ENCODE data around the gene CEP19. TPM values are rescaled to one million over a fixed set of nuclear protein-coding genes. Genes with fewer than 3 reads are reported as not detected.
"Not testable (repeated sequence)": the region's sequence is repeated elsewhere in the genome, so short reads cannot be mapped to it uniquely, and the experiment has no call there.

Gene CEP19, protein sequence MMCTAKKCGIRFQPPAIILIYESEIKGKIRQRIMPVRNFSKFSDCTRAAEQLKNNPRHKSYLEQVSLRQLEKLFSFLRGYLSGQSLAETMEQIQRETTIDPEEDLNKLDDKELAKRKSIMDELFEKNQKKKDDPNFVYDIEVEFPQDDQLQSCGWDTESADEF
- 9.3 and 12.2 TPM in 2 replicates for total RNA-seq (2014; rRNA removed; shearing (Covaris generic); ENCODE audit: low replicate concordance)

DNA sequence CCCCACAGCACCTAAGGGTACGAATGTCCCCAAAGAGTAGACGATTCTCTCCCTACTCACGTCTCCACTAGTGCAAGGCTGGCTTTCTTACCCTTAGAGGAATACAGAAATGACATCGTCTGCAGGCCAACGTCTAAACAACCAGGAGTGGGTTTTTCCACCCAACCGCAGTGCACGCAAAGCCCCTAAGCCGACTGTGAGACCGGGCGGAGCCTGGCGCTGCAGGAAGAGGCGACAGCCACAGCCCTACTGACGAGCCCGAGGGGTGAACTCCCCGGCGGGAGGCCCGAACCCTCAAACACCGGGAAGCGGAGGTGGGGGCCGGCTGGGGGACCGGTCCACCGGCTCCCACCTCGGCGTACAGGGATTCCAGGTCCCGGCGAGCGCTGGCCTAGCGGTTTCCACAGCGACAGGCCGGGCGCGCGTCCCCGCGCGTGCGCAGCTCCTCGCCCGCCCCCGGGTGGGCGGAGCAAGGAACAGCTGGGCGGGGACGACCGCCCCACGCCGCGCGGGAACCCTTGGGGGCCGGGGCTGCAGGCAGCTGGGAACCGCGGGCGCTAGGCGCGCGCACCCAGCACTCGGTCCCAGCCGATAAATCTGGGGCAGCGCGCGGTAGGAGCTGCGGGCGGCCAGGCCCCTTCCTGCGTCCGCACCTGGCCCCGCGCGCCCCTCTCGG lies at the start of gene CEP19, which contains the start of gene PIGX:
CEP19 (minus strand) TSS at position 413 of the 676 bp plus-strand sequence. CDS start 3,593 bp downstream, outside the sequence.
PIGX (plus strand) TSS at position 540 of the 676 bp plus-strand sequence.
- DNase-seq (ENCODE audit: low read depth) = peak; percentile 85
- in situ Hi-C loops (cut with HindIII; ENCODE audit: low pct_unique_long_range_greater_than_20kb, low sequenced_read_pairs) = no loop called here

DNA sequence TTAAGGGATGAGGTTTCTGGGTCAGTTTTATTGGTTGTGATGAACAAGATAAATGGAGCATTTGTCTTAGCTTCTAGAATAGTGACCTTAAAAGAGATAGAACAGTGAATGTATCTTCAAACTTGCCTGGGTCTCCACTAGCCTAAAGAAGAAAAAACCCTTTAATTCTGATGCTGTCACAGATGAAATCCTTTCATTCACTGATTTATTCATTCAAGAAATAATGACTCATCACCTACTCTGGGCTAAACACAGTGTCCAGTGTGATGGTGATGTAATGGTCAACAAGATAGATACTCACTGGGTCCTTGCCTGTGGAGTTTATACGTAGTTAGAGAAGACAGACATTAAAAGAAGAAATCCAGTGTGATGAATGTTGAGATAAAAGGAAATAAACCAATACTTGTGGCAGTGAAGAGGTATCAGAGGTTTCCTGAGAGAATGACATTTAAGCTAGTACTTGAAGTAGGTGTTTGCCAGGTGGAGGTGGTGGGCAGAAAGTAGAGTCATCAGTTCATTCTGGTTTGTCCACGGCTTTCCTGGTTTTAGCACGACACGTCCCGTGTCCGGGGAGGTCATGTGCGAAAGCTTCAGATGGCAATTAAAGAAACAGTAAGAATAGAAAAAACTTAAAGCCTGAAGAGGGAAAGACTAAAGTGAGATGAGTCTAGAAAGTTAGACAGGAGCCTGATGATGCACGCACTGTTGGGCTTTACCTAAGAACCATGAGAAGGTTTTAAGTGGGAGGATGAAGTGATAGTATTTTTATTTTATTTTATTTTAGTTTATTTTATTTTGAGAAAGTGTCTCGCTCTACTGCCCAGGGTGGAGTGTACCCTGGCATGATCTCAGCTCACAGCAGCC lies 46.1 kb upstream of the CEP19 start:
- in situ Hi-C loops (cut with HindIII; ENCODE audit: low pct_unique_long_range_greater_than_20kb, low sequenced_read_pairs) = no loop called here

DNA sequence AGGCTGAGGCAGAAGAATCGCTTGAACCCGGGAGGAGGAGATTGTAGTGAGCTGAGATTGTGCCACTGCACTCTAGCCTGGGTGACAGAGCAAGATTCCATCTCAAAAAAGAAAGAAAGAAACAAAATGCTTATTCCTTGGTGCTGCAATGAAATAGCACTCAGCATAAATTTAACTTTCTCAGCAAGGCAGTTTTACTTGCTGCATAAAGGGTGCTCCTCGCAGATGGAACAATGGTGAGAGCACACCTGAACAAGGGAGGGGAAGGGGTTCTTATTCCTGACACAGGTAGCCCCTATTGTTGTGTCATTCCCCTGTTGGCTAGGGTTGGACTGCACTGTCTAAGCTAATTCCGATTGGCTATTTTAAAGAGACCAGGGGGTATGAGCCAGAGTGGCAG lies 44.7 kb upstream of the CEP19 start:
- DNase-seq (ENCODE audit: low read depth) = no peak
- in situ Hi-C loops (cut with HindIII; ENCODE audit: low pct_unique_long_range_greater_than_20kb, low sequenced_read_pairs) = no loop called here

More for the DNA sequence above, 46.1 kb upstream of the CEP19 start:
- DNase-seq (ENCODE audit: low read depth) = peak; percentile 78

DNA sequence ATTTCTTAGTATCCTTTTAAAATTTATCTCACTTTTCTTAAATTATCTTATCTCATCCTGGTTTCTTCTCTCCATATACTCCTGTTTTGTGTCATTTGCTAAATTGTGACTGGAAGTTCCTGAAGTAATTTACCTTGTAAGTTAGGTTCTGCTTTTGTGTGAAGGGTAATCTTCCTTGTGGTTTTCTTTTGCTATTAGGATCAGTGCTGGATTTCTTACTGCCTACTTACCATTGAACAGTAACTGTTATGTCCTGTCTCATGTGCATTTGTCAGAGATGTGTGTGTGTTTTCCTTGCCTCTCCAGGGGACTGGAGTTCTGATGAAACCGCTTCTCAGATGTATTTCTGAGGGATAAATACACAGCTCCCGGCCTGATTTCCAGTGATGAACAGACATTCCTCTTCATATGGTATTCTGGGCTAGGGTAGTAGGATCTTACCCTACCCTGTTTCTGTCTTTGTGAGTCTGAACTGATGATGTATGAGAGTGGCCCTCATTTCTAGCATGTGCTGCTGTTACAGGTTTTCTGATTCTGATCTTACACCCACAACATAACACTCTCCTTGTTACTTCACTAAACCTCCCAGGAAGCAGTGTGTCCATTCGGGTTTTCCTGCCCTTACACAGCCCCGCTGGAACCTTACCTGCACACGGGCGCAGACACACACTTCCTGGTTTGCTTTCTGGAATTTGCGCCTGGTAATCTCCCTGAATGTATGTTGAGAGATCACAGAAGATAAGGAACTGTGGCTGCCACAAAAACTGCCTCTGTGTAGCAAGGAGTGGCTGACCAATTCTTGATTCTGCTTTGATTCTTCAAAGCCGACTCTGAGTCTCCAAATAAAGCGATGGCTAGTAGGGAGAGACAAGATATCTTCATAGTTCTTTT lies 42.3 kb upstream of the CEP19 start:
- DNase-seq (ENCODE audit: low read depth) = no peak
- in situ Hi-C loops (cut with HindIII; ENCODE audit: low pct_unique_long_range_greater_than_20kb, low sequenced_read_pairs) = no loop called here

DNA sequence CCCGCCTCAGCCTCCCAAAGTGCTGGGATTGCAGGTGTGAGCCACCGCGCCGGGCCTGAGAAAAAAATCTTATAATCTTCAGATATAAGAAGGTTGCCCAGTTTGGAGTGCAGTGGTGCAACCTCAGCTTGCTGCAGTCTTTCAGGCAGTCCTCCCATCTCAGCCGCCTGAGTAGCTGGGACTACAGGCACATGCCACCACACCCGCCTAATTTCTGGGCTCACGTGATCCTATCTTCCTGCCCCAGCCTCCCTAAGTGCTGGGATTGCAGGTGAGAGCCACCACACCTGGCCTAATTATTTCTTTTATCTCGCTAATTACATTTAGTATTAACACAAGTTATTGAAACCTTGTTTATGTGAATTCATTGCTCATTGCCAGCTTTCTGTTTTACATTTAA lies 41.2 kb upstream of the CEP19 start:
- in situ Hi-C loops (cut with HindIII; ENCODE audit: low pct_unique_long_range_greater_than_20kb, low sequenced_read_pairs) = no loop called here
- no peak for DNase-seq (ENCODE audit: low read depth)

DNA sequence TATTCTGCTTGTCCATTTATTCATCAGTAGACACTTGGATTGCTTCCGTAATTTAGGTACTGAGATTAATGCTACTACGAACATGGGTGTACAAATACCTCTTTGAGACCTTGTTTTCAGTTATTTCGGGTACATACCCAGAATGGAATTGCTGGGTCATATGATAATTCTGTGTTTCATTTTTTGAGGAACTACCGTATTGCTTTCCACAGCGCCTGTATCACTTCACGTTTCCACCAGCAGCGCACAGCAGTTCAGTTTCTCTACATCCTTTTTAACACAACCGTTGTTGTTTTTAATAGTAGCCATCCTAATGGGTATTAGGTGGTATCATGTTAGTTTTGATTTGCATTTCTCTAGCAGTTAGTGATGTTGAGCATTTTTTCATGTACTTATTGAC lies 37.1 kb upstream of the CEP19 start:
- in situ Hi-C loops (cut with HindIII; ENCODE audit: low pct_unique_long_range_greater_than_20kb, low sequenced_read_pairs) = no loop called here

DNA sequence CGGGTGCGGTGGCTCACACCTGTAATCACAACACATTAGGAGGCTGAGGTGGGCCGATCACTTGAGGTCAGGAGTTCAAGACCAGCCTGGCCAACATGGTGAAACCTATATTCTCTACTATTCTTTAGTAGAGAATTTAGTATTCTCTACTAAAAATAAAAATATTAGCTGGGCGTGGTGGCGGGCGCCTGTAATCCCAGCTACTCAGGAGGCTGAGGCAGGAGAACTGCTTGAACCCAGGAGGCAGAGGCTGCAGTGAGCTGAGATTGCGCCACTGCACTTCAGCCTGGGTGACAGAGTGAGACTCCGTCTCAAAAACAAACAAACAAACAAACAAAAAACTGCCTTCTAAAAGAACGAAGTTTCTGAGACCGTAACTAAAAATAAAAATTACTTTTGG lies 31.5 kb upstream of the CEP19 start:
- in situ Hi-C loops (cut with HindIII; ENCODE audit: low pct_unique_long_range_greater_than_20kb, low sequenced_read_pairs); DNase-seq (ENCODE audit: low read depth): not testable (repeated sequence)

More for the DNA sequence above, 37.1 kb upstream of the CEP19 start:
- DNase-seq (ENCODE audit: low read depth) = no peak

DNA sequence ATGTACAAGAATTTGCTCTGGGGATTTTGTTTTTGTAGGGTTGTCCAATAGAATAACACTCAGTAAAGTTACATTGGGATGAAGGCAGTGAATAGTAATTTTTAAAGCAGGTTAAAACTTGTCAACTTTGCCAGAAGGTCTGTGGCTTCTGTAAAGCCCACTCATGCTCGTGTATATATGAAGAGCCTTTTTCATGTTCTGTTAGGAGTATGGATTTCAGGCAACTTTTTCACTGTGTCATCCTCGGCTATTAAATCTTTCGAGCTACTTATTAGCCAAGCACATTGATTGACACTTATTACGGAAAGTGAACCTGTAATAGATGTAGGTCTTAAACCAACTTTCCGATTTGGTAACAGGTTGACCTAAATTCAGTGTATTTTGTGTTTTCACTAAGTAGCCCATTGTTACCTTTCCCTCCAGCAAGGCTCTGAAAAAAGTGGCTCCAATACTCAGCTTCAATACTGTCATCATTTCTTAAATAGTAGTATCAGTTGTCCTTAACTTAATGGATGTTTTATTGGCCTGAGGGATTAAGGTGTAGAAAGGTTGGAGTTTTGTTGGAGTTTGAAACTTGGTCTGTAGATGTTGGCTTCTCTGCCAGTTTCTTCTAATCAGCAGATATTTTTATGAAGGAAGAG lies 29.3 kb upstream of the CEP19 start:
- in situ Hi-C loops (cut with HindIII; ENCODE audit: low pct_unique_long_range_greater_than_20kb, low sequenced_read_pairs) = no loop called here
- DNase-seq (ENCODE audit: low read depth) = peak; percentile 42

DNA sequence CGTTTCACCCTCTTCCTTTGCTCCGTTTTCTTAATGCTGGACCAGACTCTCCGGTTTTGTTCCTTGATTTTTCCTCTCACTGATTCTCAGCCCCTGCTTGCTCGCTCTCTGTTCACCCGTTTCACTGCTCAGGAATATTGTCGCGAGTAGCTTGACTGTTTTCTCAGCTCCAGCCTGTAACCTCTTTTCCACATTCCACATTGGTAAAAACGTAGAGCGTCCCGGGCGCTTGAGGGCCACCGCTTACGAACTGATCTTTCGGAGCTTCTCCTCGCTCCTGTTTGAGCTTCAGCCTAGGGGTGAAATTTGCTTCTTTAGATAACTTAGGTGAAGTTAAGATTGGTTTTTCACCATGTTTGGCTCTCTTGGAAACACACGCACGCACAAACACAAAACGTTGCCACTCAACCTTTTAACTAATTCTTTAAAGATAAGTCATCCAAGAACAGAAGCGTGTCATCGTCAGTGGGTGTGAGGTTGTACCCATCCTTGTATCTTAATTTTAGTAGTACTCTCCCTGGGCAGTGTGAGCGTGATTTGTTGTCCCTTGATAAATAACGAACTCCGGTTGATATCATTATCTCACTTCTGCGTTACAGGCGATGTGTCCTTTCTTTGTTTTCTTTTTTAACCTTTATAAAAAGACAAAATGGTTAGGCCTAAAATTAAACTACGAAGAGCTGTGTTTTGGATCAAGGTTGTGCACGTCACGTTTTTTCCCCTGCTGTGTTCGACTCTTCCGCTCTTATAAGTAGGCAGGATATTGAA lies 28.6 kb upstream of the CEP19 start:
- DNase-seq (ENCODE audit: low read depth) = peak; percentile 55
- in situ Hi-C loops (cut with HindIII; ENCODE audit: low pct_unique_long_range_greater_than_20kb, low sequenced_read_pairs) = no loop called here

DNA sequence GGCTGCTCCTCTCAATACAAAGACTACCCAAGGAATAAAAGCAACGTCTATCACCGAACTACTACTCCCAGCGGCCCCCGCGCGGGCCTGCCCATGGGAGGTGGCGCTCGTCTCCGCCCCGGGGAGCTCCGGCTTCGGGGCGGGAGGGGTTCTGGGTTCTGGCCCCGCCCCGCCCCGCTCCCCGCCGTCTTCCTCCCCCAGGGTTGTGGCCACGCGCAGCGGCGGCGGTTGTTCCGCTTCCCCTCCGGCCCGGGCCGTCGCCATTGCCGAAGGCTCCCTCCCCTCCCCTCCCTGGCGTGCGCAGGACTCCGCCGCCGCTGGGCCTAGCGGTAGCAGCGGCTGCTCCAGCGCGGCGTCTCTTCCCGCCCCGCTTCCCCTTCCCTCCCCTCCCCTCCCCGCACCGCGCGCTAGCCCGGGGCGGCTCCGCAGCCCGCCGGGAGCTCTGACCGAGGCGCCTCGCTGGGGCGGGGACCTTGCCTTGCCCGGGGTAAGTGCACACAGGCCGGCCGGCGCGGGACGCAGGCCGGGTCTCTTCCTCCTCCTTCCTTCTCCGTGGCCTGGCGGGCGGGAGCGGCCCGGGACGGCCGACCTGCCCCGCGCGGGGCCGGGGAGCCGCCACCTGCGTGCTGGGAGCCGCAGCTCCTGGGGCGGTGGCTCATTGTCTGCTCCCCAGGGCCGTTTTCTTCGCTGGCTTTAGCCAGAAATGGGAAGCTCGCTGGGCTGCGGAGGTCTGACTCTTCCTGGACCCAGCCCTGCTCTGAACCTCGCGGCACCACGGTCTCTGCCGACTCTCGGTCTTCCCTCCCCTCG lies 27.8 kb upstream of the CEP19 start, which contains the start of gene PAK2:
PAK2 (plus strand) TSS at position 187 of the 810 bp plus-strand sequence. CDS start 42,790 bp downstream, outside the sequence.
- in situ Hi-C loops (cut with HindIII; ENCODE audit: low pct_unique_long_range_greater_than_20kb, low sequenced_read_pairs) = no loop called here
- DNase-seq (ENCODE audit: low read depth) = peak; percentile 87

DNA sequence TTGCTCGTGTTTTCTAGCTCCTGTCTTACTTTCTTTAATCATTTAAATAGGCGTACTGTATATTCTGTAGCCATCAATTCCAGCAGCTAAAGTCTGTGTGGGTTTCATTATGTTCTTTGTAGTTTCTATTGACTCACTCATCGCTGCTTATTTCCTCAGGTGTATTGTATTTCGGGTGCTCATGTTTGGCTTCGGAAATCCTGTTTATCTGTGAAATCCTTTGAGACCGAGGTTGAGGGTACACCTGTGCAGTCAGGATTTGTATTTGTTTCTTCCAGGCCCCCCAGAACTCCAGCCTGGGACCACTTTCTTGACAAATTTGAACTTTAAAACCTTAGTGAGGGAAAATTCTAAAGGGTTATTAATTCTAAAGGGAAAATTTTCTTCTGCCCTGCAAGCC lies 25.6 kb upstream of the CEP19 start:
- in situ Hi-C loops (cut with HindIII; ENCODE audit: low pct_unique_long_range_greater_than_20kb, low sequenced_read_pairs) = no loop called here
- no peak for DNase-seq (ENCODE audit: low read depth)

DNA sequence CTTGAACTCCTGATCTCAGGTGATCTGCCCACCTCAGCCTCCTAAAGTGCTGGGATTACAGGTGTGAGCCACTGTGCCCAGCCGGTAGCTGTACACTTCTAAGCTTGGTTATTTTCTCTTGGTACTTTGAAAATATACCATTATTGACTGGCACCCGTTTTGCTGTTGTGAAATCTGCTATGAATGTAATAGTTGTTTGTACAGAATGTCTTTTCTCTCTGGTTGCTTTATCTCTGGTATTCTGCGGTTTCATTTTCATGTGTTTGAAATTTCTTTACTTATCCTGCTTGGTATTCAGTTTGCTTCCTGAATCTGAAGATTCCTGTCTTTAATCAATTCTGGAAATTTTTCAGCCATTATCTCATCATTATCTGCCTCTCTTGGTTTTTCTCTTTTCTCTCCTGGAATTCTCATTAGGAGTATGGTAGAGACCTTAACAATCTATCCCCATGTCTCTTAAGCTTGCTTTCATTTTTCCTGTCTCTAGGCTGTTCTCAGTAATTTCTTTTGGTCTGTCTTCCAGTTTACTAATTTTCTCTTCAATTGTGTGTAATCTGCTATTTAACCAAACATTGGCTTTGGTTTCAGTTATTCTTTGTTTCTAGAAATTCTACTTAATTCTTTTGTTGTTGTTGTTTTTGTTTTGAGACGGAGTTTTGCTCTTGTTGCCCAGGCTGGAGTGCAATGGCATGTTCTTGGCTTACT lies 24.8 kb upstream of the CEP19 start:
- no peak for DNase-seq (ENCODE audit: low read depth)
- in situ Hi-C loops (cut with HindIII; ENCODE audit: low pct_unique_long_range_greater_than_20kb, low sequenced_read_pairs) = no loop called here

DNA sequence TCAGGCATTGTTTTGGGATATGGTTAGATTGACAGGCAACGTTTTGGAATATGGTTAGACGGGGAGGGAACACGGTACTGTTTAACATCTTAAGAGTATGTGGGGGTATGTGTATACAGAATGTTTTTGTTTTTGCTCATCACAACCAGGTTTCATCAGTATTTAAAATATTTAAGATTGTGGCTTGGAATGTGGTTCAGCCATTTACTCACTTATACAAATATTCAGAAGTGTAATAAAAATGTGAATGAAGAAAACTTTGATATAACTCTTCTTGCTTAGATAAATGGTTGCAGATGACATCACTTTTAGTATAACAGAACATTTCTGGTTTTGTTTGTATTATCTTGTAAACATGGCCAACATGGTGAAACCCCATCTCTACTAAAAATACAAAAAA lies 23.7 kb upstream of the CEP19 start:
- in situ Hi-C loops (cut with HindIII; ENCODE audit: low pct_unique_long_range_greater_than_20kb, low sequenced_read_pairs) = no loop called here
- DNase-seq (ENCODE audit: low read depth) = no peak

DNA sequence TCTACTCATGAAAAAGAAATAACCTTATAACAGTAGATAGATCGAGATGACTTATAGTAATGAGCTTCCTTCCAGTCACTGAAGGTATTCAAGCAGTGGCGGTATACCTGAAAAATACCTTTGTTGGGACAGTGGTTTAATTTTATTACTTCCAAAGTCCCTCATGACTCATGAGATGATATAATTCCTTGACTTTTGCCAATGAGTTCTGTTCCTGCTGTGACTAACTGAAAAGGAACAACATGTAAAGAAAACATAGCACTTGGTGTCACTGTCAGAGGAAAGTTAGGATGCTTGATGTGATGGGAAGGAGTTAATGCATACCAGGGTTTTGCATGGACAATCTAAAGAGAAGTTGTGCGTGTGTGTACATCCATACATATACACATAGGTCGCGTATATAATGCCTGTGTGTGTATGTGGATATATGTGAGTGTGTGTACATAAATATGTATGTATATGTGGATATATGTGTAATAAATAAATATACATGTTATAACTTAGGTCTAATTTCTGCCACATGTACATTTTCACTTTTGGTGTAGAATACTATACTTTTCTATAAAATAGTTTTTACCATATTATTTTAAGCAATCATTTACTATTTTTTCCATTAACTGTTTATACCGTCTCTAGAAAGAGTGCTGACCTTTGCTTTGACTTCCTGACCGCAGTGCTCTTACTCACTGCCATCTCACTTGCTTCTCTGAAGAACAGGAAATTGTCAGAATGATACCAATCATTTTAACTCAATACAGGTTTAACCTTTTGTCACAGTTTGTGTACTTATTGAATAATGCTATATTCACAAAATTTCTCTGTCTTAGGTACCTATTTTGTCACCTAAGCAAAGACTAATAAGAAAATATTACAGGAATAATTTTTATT lies 15.0 kb upstream of the CEP19 start:
- in situ Hi-C loops (cut with HindIII; ENCODE audit: low pct_unique_long_range_greater_than_20kb, low sequenced_read_pairs) = no loop called here
- DNase-seq (ENCODE audit: low read depth) = peak; percentile 68

DNA sequence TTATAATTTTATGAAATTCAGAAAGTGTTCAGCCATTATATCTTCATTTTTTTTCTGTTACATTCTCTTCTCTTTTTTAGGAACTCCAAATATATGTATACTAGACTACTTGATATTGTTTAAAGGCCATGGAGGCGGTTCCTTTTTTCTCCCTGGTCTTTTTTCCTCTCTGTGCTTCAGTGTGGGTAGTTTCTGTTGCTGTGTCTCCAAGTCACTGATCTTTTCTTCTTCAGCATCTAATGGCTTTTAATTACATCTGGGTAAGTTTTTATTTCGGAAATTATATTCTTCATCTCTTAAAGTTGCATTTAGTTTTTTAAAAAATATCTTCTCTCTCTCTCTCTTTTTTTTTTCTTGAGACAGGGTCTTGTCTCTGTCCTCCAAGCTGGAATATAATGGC lies 9.0 kb upstream of the CEP19 start:
- in situ Hi-C loops (cut with HindIII; ENCODE audit: low pct_unique_long_range_greater_than_20kb, low sequenced_read_pairs) = no loop called here
- DNase-seq (ENCODE audit: low read depth) = no peak
